LNCaP clone FGC (cell line): ENCODE measurements around the gene CEACAM4.

Experiments
- DNase-seq: peaks from one replicate; pipeline ENCODE4 v3.0.0-alpha.2; 2011; ENCODE audit warnings: low read depth
- H3K4me3 ChIP-seq: 2 replicates; pipeline ENCODE4 v1.5.1; 2011; ENCODE audit warnings: mild to moderate bottlenecking, low read depth, low read length, control low read depth
- TF ChIP-seq, protein P1 (sequence below): IDR thresholded peaks from 2 replicates; pipeline ENCODE4 v1.5.1; 2012; ENCODE audit warnings: mild to moderate bottlenecking; ENCODE audit not compliant: control insufficient read depth, insufficient read depth; ENCODE audit errors: extremely low read depth

The CEACAM4 gene

DNA sequence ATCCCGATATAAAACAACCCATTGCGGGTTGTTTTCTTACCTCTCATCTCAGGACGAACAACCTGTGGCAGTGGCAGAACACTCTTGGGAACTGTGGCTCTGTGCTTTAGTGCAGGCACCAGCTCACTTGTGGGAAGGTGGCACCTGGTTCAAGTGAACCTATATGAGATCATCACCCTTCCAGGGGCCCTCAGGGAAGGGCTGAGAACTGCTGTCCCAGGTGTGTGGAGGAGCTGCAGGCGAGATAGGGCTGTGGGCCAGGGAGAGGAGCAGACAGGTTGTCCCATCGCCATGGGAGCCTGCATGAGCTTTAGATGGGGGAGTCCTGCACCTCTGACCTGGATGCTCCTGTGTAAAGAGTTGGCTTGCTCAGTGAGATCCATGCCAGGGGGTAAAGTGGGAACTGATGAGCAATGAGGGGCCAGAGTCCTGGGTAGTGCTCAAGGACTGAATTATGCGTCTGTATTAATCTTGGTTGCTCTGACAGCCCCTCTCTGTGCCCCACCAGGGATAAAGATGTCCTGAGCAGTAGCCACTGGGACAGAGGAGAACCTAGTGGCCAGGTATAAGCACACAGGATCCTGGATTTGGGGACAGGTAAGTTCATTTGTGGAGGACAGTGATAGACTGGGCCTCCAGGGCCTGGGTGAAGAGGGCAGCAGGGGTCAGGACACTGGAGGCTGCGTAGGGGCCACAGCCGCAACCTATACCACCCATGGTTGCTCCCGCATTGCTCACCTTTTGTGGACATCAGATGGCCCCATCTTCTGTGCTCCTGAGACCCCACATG lies 8.7 kb downstream of the CEACAM4 start:
- no peak overlapping the region for H3K4me3 ChIP-seq
- TF ChIP-seq, protein P1, sequence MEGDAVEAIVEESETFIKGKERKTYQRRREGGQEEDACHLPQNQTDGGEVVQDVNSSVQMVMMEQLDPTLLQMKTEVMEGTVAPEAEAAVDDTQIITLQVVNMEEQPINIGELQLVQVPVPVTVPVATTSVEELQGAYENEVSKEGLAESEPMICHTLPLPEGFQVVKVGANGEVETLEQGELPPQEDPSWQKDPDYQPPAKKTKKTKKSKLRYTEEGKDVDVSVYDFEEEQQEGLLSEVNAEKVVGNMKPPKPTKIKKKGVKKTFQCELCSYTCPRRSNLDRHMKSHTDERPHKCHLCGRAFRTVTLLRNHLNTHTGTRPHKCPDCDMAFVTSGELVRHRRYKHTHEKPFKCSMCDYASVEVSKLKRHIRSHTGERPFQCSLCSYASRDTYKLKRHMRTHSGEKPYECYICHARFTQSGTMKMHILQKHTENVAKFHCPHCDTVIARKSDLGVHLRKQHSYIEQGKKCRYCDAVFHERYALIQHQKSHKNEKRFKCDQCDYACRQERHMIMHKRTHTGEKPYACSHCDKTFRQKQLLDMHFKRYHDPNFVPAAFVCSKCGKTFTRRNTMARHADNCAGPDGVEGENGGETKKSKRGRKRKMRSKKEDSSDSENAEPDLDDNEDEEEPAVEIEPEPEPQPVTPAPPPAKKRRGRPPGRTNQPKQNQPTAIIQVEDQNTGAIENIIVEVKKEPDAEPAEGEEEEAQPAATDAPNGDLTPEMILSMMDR: no peak
- DNase-seq: no peak

DNA sequence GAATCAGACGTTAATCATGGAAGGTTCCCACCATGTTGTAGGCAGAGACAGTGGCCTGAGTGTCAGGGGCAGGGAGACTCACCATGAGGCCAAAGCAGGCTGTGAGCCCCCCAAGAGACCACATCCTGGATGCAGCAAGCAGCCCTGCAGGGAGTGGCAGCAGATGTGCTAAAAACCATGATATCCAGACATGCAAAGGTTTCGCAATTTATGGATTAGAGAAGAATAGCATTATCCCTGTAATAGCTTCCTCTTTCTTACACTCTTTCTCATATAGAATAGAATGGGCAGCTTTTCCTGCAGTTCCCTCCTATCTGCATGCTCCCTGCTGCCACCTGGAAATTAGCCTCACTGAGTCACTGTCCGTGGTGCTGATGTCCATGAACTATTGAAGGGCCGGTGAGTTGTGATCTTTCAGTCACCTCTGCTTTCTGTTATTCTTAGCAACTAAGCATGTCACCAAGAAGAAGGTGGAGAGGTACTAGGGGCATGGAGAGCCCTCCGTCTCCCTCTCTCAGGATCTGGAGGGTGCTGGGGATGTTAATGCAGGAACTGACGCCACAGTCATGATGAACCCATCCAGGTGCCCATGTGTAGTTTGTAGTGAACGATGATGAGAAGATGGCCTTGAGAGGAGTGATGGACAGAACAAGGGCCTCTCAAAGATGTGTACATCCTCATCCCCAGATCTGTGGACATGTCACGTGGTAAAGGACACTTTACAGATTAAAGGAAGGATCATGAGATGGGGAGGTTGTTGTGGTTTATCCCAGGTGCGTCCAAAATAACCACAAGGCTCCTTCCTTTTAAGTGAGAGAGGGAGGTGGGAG lies 9.9 kb downstream of the CEACAM4 start:
- TF ChIP-seq, protein P1: no peak
- no peak overlapping the region for H3K4me3 ChIP-seq
- DNase-seq: no peak

DNA sequence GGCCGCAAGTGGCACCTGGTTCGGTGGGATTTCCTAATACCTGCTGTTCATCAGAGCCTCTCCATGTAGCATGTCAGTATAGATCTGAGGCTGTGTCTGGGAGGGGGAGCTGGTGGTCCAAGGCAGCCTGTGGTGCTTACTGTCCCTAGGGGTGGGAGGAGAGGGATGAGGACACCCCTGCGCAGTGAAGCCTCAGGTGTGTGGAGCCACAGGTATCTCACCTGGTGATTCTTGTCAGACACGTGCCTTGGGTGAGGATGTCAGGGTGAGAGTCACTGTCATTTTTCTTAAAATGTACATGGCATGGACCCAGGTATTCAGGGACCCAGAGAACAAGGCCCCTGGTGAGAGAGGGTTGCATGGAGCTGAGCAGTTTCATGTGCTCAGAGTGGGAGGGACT lies 11.7 kb downstream of the CEACAM4 start:
- no peak overlapping the region for H3K4me3 ChIP-seq
- TF ChIP-seq, protein P1: no peak
- no peak for DNase-seq

DNA sequence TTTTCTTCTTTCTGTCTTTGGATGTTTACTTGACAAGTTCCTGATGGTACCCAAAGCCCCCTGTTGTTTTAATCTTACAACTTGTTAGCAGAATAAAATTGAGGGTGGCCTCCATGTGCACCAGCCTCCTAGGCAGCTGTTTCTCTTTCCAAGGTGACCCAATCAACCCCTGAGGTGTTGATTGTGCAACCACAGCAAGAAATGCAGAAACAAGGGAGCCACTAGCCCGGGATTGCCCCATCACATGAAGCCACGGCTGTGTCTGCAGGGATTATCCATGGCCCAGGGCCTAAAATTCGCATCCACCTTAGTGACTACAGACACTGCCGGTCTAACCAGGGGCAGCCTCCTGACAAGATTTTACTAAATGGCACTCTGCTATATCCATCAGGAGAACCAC lies 14.4 kb downstream of the CEACAM4 start:
- TF ChIP-seq, protein P1: no peak
- no peak for DNase-seq
- H3K4me3 ChIP-seq: no peak overlapping the region

DNA sequence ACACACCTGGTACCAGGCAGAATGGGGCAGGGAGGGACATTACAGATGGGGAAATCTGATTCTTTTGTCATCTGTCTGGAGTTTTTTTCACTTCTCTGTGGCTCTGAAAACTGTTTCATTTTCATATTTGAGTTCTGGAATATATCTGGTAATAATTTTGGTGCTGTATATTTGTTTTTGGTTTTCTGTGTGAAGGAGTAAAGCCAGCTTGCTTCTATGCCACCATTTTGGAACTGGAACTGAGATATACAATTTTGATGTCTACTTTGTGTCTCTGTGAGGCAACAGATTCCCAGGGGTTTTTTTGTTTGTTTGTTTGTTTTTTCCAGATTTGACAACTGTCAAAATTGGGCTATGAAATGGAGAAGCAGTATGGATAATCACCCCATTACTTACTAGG lies 16.1 kb downstream of the CEACAM4 start:
- no peak overlapping the region for H3K4me3 ChIP-seq
- no peak for DNase-seq
- TF ChIP-seq, protein P1: no peak

DNA sequence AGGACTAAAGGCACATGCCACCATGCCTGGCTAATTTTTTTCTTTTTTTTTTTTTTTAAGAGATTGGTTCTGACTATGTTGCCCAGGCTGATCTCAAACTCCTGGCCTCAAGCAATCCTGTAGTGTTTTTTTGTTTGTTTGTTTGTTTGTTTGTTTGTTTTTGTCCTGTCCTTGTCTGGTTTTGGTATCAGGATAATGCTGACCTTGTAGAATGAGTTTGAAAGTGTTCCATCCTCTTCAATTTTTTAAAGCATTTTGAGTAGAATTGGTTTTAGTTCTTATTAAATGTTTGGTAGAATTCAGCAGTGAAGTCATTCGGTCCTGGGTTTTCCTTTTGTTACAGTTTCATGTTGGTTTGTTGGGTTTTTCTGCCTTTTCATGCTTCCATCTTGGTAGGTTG lies 19.2 kb downstream of the CEACAM4 start:
- H3K4me3 ChIP-seq: no peak overlapping the region
- TF ChIP-seq, protein P1: no peak
- DNase-seq: no peak
